ENCODE results near the gene ARHGAP20.
A peak's percentile ranks its signal among the peaks of the same experiment; 100 is the strongest.
"Not testable (repeated sequence)": the region's sequence is repeated elsewhere in the genome, so short reads cannot be mapped to it uniquely, and the experiment has no call there.

Gene ARHGAP20

GRCh38 chr11:110713449-110713776 lies 1.2 kb upstream of the ARHGAP20 start:
- DNase-seq, result no peak

GRCh38 chr11:110712659-110713448 lies 617 bp upstream of the ARHGAP20 start:
- peak; percentile 30 for DNase-seq

- no peak for DNase-seq
Measured at GRCh38 chr11:110711448-110711775, 825 bp downstream of the ARHGAP20 start.

GRCh38 chr11:110710628-110711381 lies 1.4 kb downstream of the ARHGAP20 start:
- DNase-seq, result peak; percentile 3

GRCh38 chr11:110704210-110704864 lies 7.9 kb downstream of the ARHGAP20 start:
- DNase-seq, result no peak

GRCh38 chr11:110691926-110692325 lies 20.3 kb downstream of the ARHGAP20 start:
- no peak for DNase-seq

- no peak for DNase-seq
Measured at GRCh38 chr11:110689306-110689705, 22.9 kb downstream of the ARHGAP20 start.

- DNase-seq, result no peak
Measured at GRCh38 chr11:110679323-110679975, 32.8 kb downstream of the ARHGAP20 start.

GRCh38 chr11:110675548-110675947 lies 36.7 kb downstream of the ARHGAP20 start:
- DNase-seq, result no peak

GRCh38 chr11:110665689-110666465 lies 46.4 kb downstream of the ARHGAP20 start:
- no peak for DNase-seq

- no peak for DNase-seq
Measured at GRCh38 chr11:110655967-110656366, 56.3 kb downstream of the ARHGAP20 start.

- DNase-seq, result no peak
Measured at GRCh38 chr11:110654456-110654855, 57.8 kb downstream of the ARHGAP20 start.

GRCh38 chr11:110645253-110645652 lies 67.0 kb downstream of the ARHGAP20 start:
- no peak for DNase-seq

- DNase-seq, result no peak
Measured at GRCh38 chr11:110634370-110634769, 77.9 kb downstream of the ARHGAP20 start.

GRCh38 chr11:110631551-110631950 lies 80.7 kb downstream of the ARHGAP20 start:
- DNase-seq, result no peak

GRCh38 chr11:110629594-110629993 lies 82.6 kb downstream of the ARHGAP20 start:
- DNase-seq, result no peak

GRCh38 chr11:110621826-110622225 lies 90.4 kb downstream of the ARHGAP20 start:
- DNase-seq, result no peak

GRCh38 chr11:110619366-110619765 lies 92.9 kb downstream of the ARHGAP20 start:
- not testable (repeated sequence) for DNase-seq

GRCh38 chr11:110614031-110614430 lies 98.2 kb downstream of the ARHGAP20 start:
- DNase-seq, result no peak

- DNase-seq, result no peak
Measured at GRCh38 chr11:110613197-110613918, 98.9 kb downstream of the ARHGAP20 start.

- DNase-seq, result no peak
Measured at GRCh38 chr11:110606415-110606814, 105.8 kb downstream of the ARHGAP20 start.

- DNase-seq, result no peak
Measured at GRCh38 chr11:110601936-110602335, 110.3 kb downstream of the ARHGAP20 start.
